Stimulated activated CD8-positive, alpha-beta memory T cell treated with anti-CD3 and anti-CD28 coated beads, Interleukin-2, amount 100 ng/mL, for 48 hours (primary cell): Measurements from ENCODE around the gene XPO4.

Experiments used
- DNase-seq, 2 donors: peaks; one replicate each; pipeline ENCODE4 v3.0.0-alpha.2; 2020; ENCODE audit warnings: low read depth in 2 of 2

Gene XPO4

DNA sequence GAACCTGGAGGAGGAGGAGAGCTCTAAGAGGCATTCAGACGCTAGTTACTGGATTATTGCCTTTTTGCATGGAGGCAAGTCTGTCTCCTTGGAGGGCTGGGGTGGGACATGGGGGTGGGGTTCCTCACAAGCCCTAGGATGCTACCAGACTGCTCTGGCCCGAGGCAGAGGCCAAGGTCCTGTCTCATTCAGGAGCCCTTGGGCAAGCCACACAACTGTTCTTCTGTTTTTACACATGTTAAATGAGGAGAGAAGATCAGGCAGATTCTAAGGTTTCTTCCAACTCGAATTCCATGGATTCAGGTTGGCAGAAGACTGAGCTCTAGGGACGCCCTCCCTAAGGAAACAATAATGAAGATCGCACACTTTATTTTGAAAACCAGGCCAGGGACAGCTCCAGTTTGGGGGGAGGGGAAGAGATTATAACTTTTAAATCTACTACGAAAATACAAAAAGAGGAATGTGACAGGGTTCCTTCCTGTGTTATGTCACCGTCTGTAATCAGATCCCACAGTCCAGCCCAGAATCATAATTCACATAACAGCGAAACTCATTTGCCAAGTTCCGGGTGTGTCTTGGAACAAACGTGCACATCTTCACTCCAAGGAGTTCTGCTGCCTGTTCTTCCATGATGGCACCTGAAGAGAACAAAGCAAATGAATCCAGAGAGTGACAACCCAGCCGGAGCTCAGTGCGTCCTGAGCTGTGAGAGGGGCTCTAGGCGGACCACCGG lies 173.8 kb downstream of the XPO4 start:
- DNase-seq, result no peak

DNA sequence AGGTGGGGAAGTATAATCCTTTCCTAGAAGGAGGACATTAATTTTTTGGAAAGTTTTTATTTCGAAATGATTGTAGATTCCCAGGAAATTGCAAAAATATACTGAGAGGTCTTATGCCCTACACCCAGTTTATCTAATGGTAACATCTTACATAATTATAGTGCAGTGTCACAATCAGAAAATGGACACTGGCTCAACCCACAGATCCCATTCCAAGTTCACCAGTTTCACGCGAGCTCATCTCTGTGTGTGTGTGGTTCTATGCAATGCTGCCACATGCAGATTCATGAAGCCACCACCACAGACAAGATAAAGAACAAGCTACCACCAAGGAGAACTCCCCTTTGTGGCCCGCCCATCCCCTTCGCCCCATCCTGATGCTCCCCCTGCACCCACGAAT lies 174.7 kb downstream of the XPO4 start:
- DNase-seq, result no peak
